ENCODE data around the gene SIT1.
"Not testable (repeated sequence)": the region's sequence is repeated elsewhere in the genome, so short reads cannot be mapped to it uniquely, and the experiment has no call there.

The SIT1 gene

DNA sequence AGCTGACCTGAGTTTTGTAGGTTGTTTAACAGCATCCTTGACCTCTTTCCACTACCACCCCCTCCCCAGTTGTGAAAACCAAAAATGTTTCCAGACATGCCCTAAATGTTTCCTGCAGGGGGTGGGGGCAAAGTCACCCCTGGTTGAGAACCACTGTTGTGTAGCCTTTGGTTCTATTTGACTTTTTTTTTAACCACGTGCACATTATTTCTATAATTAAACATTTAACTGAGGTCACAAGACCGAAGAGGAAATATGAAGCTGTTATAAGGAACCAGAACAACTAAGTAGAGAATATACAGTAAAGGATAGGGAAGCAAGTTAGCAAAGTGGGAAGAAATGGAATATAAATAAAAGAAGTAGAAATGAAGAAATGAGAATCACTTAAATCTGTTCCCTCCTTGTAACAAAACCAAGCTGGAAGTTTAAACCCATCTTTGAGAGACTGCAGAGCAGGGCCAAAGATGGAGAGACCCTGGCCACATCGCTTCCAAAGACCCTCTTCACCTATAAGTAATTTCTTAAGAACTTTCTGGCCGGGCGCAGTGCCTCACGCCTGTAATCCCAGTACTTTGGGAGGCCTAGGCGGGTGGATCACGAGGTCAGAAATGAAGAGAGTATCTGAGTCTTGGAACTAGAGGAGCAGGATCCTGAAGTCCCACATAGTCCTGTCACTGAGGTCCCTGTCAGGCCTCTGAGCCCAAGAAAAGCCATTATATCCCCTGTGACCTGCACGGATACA is 14.4 kb downstream of the SIT1 start:
- DNase-seq = peak in 1 of 2 donors; percentile 62

DNA sequence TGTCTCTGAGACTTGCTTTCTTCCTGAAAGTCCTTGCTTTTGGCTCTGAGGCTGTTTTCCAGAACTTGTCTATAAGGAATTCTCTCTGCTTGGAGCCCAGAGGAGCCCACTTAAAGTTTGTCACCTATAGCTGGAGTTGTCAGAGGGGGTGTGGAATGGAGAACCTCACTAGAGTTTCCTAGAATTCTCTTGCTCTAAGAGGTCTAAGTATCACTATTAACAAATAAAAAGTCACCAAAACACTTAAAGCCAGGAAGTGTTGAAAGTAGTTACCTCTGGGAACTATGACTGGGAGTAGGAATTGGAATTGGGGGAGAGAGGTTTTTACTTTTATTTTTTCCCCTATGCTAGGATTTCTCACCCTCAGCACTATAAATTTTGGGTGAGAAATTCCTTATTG is 15.0 kb downstream of the SIT1 start:
- DNase-seq = no peak

- DNase-seq = no peak
Observed at GRCh38 chr9:35629597-35629996, 21.1 kb downstream of the SIT1 start.

GRCh38 chr9:35628389-35628991 is 22.2 kb downstream of the SIT1 start:
- no peak for DNase-seq

- no peak for DNase-seq
Observed at GRCh38 chr9:35627575-35627974, 23.2 kb downstream of the SIT1 start.

GRCh38 chr9:35619800-35620158 is 31.0 kb downstream of the SIT1 start:
- no peak for DNase-seq

DNA sequence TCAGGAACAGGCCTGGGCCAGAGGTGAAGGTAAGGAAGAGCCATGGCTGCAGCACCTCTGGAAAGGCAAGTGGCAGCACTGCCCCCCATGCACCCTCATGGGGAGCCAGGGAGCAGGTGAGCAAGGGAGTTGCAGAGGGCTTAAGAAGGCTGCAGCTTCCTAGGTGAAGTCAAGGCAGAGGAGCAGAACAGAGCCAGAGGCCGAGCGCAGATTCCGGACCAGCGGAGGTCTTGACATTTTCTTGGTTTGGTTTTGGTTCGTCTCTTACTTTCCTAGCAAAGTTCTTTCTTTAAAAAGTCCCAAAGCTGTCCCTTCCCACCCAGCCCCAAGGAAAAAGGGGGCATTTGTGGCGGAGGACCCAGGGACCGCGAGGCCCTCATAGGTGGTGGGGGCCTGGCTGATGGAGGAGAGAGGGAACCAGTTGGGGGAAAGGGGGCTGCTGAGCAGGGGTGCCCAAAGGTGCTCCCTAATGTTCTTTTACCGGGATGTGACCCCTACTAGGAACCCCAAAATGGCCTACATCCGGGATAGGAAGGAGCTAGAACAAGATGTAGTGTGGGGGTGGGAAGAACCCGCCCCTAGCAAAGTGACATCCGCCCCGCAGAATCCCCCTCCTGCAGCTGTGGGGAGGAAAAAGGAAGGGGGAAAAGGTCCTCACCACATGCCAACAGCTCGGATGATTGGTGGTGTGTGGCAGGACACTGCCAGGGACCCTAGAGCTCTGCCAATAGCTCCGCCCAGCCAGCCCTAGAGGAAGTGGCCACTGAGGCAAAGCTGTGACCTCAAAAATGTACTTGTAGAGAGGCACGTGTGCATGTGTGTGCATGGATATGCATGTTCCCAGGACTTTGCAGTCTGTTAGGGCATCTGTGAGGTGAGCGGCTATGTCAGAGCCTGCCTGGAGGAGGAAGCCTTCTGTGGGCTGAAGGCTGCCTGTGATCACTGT is 31.6 kb downstream of the SIT1 start:
- peak in 1 of 2 donors; percentile 40 for DNase-seq

DNA sequence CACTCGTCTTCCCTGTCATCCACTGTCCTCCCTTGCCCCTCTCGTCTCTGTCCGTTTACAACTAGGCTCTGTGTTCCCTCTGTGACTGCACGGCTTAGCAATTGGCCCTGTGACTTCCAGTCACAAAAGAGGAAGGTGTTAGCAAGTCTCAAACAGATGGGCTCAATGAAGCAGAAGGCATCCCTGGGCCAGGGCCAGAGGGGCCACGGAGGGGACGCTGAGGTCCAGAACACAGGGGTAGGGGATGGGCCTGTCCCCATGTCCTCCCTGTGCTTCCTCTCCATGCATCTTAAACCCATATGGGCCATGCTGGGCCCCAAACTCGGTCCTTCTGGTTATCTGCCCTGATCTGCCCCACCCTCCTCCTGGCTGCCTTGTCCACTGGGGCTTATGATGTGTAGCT is 32.4 kb downstream of the SIT1 start, which contains the start of gene CD72:
Gene CD72 (minus strand): TSS at position 89 of the 403 bp plus-strand sequence. CDS start 110 bp downstream, outside the sequence.
- DNase-seq = peak; percentile 44 to 47

- DNase-seq = no peak
Observed at GRCh38 chr9:35617548-35617947, 33.2 kb downstream of the SIT1 start.

- DNase-seq = peak; percentile 82 to 87
Observed at GRCh38 chr9:35616681-35617459, 33.9 kb downstream of the SIT1 start.

DNA sequence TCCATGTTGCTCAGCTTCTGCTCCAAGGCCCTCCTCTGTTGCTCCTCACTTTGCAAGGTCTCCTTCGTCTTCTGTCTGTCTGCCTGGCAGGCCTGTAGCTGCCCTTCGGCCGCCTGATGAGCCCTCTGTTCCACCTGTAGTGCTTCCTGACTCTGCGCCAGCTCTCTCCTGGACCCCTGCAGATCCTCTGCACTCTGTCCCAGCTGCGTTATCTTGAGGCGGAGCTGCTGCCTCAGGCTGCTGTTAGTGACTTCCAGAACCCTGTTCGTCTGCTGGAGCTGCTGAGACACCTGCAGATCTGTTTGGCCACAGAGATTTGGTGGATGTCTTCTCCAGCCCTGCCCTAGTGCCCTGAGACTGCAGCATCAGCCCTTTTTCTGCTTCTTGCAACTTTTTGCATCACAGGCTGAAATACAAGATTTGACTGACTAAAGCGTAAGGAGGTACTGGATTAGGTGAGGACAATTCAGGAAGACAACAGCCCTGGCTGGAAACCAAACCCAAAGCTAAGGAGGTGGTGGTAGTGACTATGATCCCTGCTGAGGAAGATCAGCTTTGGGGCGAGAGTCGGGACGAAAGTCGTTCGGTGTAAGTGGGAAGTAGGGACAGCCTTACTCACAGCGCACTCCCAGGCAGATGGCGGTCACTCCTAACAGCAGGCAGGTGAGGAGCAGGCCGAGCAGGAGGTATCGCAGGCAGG is 34.6 kb downstream of the SIT1 start:
- DNase-seq = no peak

- no peak for DNase-seq
Observed at GRCh38 chr9:35612843-35613242, 37.9 kb downstream of the SIT1 start.

GRCh38 chr9:35612066-35612465 is 38.7 kb downstream of the SIT1 start:
- not testable (repeated sequence) for DNase-seq

- DNase-seq = peak; percentile 35 to 61
Observed at GRCh38 chr9:35611230-35611797, 39.4 kb downstream of the SIT1 start.

GRCh38 chr9:35609820-35610163 is 40.9 kb downstream of the SIT1 start:
- no peak for DNase-seq

- DNase-seq = no peak
Observed at GRCh38 chr9:35609001-35609819, 41.5 kb downstream of the SIT1 start.

GRCh38 chr9:35608221-35608620 is 42.5 kb downstream of the SIT1 start:
- DNase-seq = no peak

DNA sequence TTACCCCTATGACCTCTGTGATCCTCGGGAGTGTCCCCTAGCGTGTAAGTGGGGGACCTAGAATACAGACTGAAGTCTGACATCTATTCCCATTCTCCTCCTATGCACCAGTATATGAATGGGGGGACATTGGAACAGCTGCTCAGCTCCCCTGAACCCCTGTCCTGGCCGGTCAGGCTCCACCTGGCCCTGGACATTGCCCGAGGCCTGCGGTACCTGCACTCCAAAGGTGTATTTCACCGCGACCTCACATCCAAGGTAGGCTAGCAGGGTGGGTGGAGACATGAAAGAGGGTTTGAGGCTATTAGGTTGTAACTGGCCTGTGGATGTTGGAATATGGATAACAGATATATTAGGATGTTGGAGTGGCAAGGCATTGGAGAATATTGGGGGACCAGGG is 44.0 kb downstream of the SIT1 start:
- no peak for DNase-seq

DNA sequence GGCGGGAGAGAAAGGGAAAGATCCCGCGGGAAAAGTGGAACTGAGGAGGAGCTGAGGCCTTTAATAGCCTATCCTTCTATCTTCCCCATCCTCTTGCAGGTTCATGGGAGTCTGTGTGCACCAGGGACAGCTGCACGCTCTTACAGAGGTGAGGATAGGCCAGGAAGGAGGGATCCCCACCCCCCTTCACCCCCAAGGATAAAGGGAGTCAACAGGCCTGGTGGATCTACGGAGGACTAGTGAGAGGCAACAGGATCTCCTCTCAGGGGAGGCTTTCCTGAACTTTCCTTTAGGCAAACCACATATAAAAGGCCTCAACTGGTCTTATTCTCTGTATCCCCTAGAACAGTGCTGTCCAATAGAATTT is 44.6 kb downstream of the SIT1 start:
- DNase-seq = no peak

- DNase-seq = peak in 1 of 2 donors; percentile 28
Observed at GRCh38 chr9:35605351-35606137, 45.2 kb downstream of the SIT1 start.
